NT2/D1 (cell line): Measurements from ENCODE around the gene ADAMTS10.
"Not testable (repeated sequence)": the region's sequence is repeated elsewhere in the genome, so short reads cannot be mapped to it uniquely, and the experiment has no call there.

Experiments used
- DNase-seq: peaks from one replicate; pipeline ENCODE4 v3.0.0-alpha.2; 2011; ENCODE audit warnings: low read depth, low spot score
- H3K27me3 ChIP-seq: 2 replicates; pipeline ENCODE4 v1.6.0; 2011; ENCODE audit warnings: mild to moderate bottlenecking; ENCODE audit not compliant: insufficient read length, insufficient read depth
- H3K36me3 ChIP-seq: 2 replicates; pipeline ENCODE4 v1.6.1; 2011; ENCODE audit warnings: mild to moderate bottlenecking, low read length, mixed read lengths; ENCODE audit not compliant: insufficient read depth, insufficient read length
- H3K4me1 ChIP-seq: 2 replicates; pipeline ENCODE4 v1.5.1; 2011; ENCODE audit not compliant: insufficient read depth, insufficient read length
- H3K4me3 ChIP-seq: 2 replicates; pipeline ENCODE4 v1.5.1; 2011; ENCODE audit warnings: low read depth; ENCODE audit not compliant: insufficient read length
- H3K9ac ChIP-seq: 2 replicates; pipeline ENCODE4 v1.6.0; 2011; ENCODE audit warnings: low read depth; ENCODE audit not compliant: insufficient read length
- H3K9me3 ChIP-seq: 2 replicates; pipeline ENCODE4 v1.5.1; 2011; ENCODE audit warnings: mild to moderate bottlenecking, low read length; ENCODE audit not compliant: insufficient read depth
- SUZ12 ChIP-seq: IDR thresholded peaks from 2 replicates; pipeline ENCODE4 v1.6.1; 2011; ENCODE audit not compliant: insufficient read length, insufficient read depth; ENCODE audit errors: extremely low read depth
- YY1 ChIP-seq: IDR thresholded peaks from 2 replicates; pipeline ENCODE4 v1.6.1; 2011; ENCODE audit not compliant: insufficient read length, insufficient read depth
- ZNF274 ChIP-seq: IDR thresholded peaks from 2 replicates; pipeline ENCODE4 v1.6.1; 2011; ENCODE audit warnings: mild to moderate bottlenecking, low read depth, low read length

Gene ADAMTS10

GRCh38 chr19:8617984-8618383 lies 7.5 kb upstream of the ADAMTS10 start:
- H3K9ac ChIP-seq: no peak overlapping the region
- H3K27me3 ChIP-seq: peaks cover 3% of the 10 kb centered on the region
- TF ChIP-seq YY1 (no peak), ZNF274 (no peak), SUZ12 (no peak)
- peaks cover 4% of the 10 kb centered on the region for H3K4me1 ChIP-seq
- no peak overlapping the region for H3K4me3 ChIP-seq
- DNase-seq: no peak
- H3K9me3 ChIP-seq: no peaks in the 10 kb centered on the region
- no peaks in the 10 kb centered on the region for H3K36me3 ChIP-seq

DNA sequence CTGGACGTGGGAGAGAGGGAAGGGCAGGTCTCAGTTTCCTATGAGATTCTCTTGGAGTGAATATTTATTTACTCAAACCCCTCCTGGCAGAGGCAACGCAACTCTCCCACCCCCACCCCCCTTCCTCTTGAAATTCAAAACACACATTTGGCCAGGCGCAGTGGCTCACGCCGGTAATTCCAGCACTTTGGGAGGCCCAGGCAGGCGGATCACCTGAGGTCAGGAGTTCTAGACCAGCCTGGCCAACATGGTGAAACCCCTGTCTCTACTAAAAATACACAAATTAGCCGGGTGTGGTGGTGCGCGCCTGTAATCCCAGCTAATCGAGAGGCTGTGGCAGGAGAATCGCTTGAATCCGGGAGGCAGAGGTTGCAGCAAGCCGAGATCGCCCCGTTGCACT lies 6.8 kb upstream of the ADAMTS10 start:
- H3K36me3 ChIP-seq, H3K4me3 ChIP-seq, H3K9me3 ChIP-seq, DNase-seq, H3K4me1 ChIP-seq, H3K27me3 ChIP-seq: not testable (repeated sequence)
- H3K9ac ChIP-seq: peak overlapping the region; percentile 10

DNA sequence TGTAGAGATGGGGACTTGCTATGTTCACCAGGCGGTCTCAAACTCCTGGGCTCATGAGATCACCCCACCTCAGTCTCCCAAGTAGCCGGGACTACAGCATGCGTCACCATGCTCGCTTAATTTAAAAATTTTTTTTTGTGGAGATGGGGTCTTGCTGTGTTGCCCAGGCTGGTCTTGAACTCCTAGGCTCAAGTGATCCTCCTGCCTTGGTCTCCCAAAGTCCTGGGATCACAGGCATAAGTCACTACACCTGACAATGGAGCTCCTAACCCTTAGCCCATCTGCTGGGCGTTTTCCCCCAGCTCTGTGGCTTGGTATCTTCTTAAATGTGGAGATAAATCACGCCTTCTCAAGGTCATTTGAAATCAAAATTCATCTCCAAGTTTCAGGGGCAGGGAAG lies 6.3 kb upstream of the ADAMTS10 start:
- DNase-seq: no peak
- TF ChIP-seq ZNF274 (no peak), YY1 (no peak)
- Histone ChIP-seq H3K9me3 (no peaks in the 10 kb centered on the region), H3K4me3 (no peak overlapping the region), H3K27me3 (peaks cover 3% of the 10 kb centered on the region), H3K4me1 (peaks cover 7% of the 10 kb centered on the region), H3K9ac (peak overlapping the region; percentile 10), H3K36me3 (no peaks in the 10 kb centered on the region)

DNA sequence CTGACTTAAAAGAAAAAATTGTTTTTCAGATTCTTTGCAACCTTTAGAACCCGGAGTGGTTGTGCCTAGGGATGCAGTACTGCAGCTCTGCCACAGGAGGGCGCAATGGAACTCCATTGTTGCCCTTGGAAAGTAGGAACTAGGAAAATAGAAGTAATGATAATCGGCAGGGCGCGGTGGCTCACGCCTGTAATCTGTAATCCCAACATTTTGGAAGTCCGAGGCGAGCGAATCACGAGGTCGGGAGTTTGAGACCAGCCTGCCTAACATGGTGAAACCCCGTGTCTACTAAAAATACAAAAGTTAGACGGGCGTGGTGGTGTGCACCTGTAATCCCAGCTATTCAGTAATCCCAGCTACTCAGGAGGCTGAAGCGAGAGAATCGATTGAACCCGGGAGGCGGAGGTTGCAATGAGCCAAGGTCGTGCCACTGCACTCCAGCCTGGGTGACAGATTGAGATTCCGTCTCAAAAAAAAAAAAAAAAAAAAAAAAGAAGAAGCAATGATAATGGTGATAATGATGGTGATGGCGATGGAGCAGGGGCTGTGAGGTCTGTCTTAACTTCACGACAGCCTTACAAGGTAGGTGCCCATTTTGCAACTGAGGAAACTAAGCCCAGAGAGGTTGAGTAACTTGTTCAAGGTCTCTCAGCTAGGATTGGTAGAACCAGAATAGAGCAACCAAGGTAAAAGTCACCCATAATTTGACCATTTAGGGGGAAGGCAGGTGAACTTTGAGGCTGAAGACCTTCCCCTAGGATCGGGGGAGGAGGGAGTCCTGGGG lies 5.5 kb upstream of the ADAMTS10 start:
- Histone ChIP-seq H3K9me3 (no peaks in the 10 kb centered on the region), H3K4me1 (peaks cover 12% of the 10 kb centered on the region), H3K9ac (no peak overlapping the region), H3K36me3 (no peaks in the 10 kb centered on the region), H3K27me3 (peaks cover 3% of the 10 kb centered on the region), H3K4me3 (no peak overlapping the region)
- TF ChIP-seq SUZ12 (no peak), ZNF274 (no peak), YY1 (no peak)
- no peak for DNase-seq

GRCh38 chr19:8615024-8615423 lies 4.5 kb upstream of the ADAMTS10 start:
- Histone ChIP-seq H3K9me3 (no peaks in the 10 kb centered on the region), H3K27me3 (peaks cover 3% of the 10 kb centered on the region), H3K4me3 (no peak overlapping the region), H3K4me1 (peaks cover 12% of the 10 kb centered on the region), H3K36me3 (no peaks in the 10 kb centered on the region), H3K9ac (no peak overlapping the region)
- no peak for DNase-seq
- TF ChIP-seq ZNF274 (no peak), YY1 (no peak), SUZ12 (no peak)

- H3K4me1 ChIP-seq: peaks cover 12% of the 10 kb centered on the region
- H3K9me3 ChIP-seq: no peaks in the 10 kb centered on the region
- no peak for TF ChIP-seq SUZ12
- TF ChIP-seq YY1: no peak
- no peak overlapping the region for H3K9ac ChIP-seq
- peaks cover 3% of the 10 kb centered on the region for H3K27me3 ChIP-seq
- no peak for DNase-seq
- H3K36me3 ChIP-seq: no peaks in the 10 kb centered on the region
- no peak overlapping the region for H3K4me3 ChIP-seq
Observed at GRCh38 chr19:8614455-8614854, 3.9 kb upstream of the ADAMTS10 start.

DNA sequence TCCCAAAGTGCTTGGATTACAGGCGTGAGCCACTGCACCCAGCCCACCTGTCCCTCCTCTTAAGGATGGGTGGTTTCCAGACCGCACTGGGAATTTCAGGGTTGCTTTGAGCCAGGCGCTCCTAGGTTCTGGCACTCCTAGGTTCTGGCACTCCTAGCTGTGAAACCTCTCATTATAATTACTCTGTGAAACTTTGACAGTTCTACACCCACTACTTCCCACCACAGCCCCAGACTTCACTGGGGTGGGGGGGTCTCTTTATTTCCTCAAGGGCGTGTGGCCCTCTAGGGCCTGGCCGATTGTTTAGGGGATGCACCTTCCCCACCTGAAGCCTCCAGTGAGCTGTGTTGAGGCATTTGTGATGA lies 2.3 kb upstream of the ADAMTS10 start:
- Histone ChIP-seq H3K27me3 (peaks cover 3% of the 10 kb centered on the region), H3K36me3 (peaks cover 4% of the 10 kb centered on the region), H3K9me3 (no peaks in the 10 kb centered on the region), H3K4me3 (no peak overlapping the region), H3K9ac (no peak overlapping the region), H3K4me1 (peaks cover 21% of the 10 kb centered on the region)
- DNase-seq: no peak
- no peak for TF ChIP-seq ZNF274
- no peak for TF ChIP-seq YY1
- no peak for TF ChIP-seq SUZ12
